ENCODE data around the gene MLLT6.

DNA sequence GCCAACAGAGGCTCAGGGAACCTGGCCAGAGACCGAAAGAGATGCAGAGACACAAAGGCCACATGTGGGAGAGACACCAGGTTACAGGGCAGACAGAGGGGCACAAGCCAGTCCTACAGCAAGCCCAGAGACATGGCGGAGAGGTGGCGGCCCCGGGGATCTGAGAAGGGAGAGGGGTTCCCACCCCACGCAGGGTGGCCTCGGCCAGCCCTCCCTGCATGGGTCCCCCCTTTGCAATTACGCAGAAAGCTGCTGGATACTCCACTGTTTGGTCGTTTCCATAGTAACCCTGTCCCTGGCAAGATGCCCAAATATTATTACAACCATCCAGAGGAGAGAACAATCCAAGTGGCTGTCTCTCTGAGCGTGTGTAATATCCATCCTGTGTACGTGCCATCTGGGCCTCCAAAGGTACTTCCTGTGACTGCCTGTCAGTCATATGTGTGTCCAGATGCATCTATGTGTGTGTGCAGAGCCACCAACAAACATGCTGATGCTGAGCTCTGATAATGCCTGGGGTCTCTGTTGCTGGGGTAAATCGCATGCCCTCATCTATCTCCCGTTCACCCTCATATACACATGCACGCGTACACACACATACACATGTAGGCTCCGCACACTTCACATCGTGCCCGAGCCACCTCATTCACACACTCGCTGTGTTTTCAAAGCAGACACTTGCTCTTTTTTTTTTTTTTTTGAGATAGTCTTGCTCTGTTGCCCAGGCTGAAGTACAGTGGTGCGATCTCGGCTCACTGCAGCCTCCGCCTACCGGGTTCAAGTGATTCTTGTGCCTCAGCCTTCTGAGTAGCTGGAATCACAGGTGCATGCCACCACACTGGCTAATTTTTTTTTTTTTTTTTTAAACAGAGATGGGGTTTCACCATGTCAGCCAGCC, 37.6 kb downstream of the MLLT6 start:
- TF ChIP-seq, protein P1, sequence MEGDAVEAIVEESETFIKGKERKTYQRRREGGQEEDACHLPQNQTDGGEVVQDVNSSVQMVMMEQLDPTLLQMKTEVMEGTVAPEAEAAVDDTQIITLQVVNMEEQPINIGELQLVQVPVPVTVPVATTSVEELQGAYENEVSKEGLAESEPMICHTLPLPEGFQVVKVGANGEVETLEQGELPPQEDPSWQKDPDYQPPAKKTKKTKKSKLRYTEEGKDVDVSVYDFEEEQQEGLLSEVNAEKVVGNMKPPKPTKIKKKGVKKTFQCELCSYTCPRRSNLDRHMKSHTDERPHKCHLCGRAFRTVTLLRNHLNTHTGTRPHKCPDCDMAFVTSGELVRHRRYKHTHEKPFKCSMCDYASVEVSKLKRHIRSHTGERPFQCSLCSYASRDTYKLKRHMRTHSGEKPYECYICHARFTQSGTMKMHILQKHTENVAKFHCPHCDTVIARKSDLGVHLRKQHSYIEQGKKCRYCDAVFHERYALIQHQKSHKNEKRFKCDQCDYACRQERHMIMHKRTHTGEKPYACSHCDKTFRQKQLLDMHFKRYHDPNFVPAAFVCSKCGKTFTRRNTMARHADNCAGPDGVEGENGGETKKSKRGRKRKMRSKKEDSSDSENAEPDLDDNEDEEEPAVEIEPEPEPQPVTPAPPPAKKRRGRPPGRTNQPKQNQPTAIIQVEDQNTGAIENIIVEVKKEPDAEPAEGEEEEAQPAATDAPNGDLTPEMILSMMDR (IDR thresholded peaks at IDR 0.05), result no peak
- no peak for TF ChIP-seq POLR2A (IDR thresholded peaks at IDR 0.05)
